GM08714 (cell line): ENCODE data around the gene NRG3.

Experiments used
- H3K4me3 ChIP-seq: fragments of 200-500 bp; sonication (Bioruptor generic); 2 replicates; pipeline ENCODE4 v1.5.1; 2014; ENCODE audit warnings: mild to moderate bottlenecking, low read length, inconsistent platforms
- ZNF274 ChIP-seq: IDR thresholded peaks from 2 replicates; pipeline ENCODE4 v1.6.1; 2012; ENCODE audit warnings: mild to moderate bottlenecking, low read depth, low read length

NRG3 gene

DNA sequence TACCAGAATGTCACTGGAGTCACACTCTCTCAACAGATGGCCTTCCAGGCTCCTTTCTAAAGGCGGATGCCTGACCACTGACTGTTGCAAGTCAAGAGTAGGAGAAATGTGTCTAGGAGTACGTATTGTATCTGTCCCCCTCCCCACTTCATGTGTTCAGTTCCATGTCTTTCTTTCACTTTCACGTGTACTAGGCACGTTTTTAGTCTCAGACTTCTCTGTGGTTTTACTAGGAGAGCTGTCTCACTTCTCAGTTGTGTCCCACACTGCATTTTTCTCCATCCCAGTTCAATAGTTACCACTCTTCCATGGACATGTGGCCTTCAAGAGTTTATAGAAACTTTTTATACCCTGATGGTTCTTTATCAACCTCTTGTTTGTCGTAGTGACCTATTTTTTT lies 893.0 kb downstream of the NRG3 start:
- H3K4me3 ChIP-seq, result no peak overlapping the region
- no peak for TF ChIP-seq ZNF274

DNA sequence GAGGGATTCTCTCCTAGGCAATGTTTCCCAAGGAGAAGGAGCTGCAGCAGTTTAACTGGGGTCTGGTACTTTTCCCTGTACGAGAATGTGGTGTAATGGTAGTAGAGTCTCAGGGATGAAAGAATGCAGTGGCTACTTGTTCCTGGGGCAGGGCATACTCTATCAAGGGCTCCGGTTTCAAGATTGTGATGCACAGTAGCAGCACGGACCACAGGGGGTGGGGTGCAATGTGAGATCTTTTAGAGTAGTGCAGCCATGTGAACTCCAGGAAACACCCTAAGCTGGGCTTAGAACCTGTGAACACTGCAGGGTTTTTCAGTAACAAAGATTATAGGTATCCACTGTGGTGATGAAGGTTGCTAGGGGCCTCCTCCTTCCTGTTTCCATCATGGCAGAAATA lies 903.9 kb downstream of the NRG3 start:
- no peak overlapping the region for H3K4me3 ChIP-seq
- TF ChIP-seq ZNF274, result no peak

DNA sequence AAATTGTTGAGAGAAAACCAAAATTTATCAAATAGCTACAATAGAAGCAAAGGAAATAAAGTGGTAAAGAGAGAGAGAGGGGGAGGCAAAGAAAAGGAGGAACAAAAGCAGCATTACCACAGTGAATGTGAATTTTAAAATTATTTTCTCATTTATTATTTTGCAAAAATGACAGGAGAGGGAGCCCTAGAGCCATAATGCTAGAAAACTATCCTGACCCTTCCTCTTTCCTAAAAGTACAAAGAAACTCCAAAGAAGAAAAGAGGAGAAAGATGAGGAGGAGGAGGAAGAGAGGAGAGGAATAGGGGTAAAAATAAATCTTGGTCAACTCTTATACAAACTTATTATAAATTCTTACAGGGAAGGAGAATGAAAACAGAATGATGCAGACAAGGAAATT lies 921.5 kb downstream of the NRG3 start:
- no peak for TF ChIP-seq ZNF274
- no peak overlapping the region for H3K4me3 ChIP-seq

DNA sequence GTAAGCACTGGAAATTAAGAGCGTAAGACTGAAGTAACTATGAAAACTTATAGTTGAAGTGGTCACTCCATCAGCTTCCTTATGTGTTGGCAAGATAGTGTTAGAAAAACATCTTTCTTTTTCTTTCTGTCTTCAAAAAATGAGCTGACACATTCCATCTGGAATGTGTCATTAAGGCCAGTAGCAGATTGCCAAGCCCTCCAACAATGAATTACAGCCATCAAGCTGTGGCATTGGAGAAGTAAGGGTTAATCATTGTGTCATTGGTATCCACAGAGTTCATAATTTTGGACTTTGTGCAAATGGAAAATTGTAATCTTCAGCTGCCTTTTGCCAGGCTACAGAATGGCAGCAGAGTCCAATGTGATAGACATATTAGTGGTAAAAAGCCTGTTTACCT lies 926.3 kb downstream of the NRG3 start:
- no peak for TF ChIP-seq ZNF274
- no peak overlapping the region for H3K4me3 ChIP-seq

DNA sequence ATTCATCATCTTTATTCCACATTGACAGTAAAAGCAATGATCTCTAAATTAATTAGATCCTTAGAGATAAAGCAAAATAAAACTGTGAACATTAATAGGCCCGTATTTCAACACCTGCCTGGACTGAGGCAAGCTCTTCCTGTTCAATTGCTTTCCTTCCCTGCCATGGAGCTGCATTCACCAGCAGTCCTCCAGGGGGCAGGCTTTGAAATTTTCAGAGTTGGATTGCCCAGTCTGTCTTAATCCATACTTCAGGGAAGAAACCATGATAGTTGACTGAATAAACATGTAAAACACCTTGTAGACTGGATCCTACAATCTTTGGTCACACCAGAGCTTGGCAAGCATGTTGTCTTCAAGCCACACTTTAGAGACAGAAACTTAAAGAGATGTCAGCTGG lies 936.6 kb downstream of the NRG3 start:
- no peak for TF ChIP-seq ZNF274
- no peak overlapping the region for H3K4me3 ChIP-seq

DNA sequence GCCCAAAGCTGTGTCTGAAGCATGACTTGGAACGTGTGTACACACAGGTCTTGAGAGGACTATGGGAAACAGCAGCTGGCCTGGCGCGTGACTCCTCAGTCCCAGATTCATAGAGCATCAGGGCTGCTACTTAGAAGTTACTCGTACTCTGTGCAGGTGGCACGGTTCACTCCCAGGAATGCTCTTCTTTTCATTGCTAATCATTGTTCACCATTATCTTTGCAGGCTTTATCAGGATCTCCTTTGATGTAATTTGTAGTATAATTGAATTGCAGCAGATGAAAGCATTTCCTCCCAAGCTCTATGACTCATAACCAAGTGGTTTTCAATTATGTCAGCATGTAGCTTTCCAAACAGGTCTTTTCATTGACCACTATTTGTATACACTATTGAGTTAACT lies 938.9 kb downstream of the NRG3 start:
- H3K4me3 ChIP-seq, result no peak overlapping the region
- no peak for TF ChIP-seq ZNF274

DNA sequence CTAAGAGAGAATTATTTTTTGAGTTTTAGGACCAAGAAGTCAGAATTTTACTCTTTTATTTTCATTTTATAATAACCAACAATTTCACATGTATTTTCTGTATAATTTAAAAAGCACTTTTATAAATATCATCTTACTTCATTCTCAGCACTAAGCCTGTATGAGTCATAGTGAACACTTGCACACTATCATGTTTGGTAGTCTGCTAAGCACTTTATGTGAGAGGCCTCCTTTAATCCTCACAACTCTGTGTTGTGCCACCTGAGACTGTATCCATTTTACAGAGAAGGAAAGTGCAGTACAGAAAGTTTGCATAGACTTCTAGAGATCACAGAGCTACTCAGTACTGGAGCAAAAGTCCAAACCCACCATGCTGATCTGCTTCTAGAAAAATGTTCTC lies 939.6 kb downstream of the NRG3 start:
- no peak for TF ChIP-seq ZNF274

DNA sequence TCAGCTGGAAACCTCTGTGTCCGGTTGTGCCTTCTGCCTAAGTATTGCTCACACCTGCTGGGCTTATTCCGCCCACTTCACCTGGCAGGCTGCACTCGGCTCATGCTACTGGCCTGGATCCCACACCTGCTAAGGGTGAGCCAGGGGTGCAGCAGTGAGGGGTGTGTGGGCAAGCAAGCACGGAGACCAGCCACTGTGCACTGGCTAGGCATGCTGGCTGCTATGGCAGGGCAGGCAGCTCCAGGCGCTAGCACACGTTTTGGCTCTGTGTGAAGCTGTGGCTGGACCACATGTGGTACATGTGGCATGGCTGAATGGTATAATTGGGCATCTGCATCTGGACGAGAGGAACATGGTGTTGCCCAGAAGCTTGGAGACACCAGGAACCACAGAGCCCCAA lies 940.7 kb downstream of the NRG3 start:
- no peak overlapping the region for H3K4me3 ChIP-seq
- TF ChIP-seq ZNF274, result no peak

More for the DNA sequence above, 939.6 kb downstream of the NRG3 start:
- no peak overlapping the region for H3K4me3 ChIP-seq

DNA sequence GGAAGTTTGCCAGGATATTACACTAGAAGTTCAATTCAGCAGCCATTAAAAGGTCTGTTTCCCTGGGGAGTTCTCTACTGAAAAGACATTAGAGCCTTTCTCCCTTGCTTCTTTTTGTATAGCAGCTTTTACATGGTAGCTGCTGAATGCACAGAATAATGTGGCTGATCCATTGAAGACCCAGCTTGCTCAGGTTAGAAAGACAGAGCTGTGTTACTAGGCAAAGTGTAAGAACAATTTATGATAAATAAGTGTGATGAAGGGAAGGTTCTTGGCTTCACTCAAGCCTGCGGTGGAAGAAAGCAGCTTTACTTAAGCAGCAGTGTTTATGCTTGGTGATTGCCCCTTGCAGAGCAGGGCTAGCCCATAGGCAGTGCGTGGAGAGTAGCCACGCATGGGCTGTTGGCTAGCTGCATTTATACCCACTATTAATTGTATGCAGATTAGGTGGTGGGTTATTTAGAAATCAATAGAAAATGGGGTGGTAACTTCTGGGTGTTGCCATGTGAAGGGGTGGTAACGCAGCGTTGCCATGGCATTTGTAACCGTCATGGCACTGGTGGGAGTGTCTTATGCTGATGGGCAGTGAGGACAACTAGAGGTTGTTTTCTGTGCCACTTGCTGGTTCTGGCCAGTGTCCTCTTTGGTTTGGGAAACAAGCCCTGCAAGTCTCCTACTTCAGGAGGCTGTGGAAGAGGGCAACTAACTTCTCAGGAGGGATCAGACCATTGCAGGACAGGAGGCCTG lies 942.9 kb downstream of the NRG3 start:
- no peak for TF ChIP-seq ZNF274

DNA sequence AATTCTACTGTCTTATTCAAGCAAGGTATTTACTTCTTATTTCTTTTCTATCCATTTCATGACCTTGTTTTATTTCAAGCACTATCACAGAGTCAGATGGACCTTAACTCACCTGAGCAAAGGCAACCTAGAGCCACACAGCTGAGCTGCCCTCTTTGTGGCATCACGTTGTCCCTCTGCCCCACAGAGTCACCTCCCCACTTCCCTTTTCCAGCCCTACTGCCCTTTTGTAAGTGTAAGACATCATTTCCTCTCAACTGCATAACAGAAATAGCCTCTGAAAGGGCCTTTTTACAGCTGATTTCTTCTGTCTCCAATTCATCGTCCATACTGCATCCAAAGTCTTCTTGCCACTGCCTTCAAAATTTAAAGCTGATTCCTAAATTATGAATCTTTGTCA lies 946.0 kb downstream of the NRG3 start:
- H3K4me3 ChIP-seq, result no peak overlapping the region
- no peak for TF ChIP-seq ZNF274

More for the DNA sequence above, 942.9 kb downstream of the NRG3 start:
- no peak overlapping the region for H3K4me3 ChIP-seq

DNA sequence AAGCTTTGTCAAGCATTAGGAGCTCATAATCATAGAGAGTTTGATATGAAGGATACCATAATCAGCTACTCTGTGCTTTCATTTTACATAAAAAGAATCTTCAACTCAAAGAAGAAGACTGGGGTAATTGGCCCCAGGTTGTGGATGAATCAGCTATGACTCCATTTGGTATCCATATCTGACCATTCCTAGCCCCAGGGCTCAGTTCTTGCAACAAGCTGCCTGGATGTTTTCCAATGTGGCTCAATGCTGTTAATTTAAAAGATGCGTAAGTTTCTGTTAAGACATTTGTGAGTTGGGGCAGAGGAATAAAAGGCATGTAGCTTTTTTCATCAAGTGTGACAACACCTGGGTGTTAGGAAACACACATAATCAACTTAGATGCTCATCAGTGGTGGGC lies 951.1 kb downstream of the NRG3 start:
- no peak for TF ChIP-seq ZNF274
- H3K4me3 ChIP-seq, result no peak overlapping the region

DNA sequence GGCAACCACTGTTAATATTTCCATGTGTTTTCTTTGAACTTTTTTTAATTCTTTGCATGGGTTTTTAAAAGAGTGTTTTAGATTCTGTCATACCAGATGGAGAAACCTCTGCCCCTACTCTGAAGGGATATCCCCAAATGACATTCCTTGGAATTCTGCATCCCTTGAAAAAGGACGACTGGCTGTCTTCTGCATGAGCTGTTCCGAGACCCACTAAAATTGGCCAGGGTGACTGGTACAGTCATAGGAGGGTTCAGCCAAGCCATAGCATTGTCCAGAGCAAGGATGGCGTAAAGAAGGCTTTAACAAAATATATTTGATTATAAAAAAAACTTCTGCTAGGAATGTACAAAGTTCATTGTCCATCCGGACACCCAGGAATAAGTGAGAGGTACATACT lies 952.9 kb downstream of the NRG3 start:
- H3K4me3 ChIP-seq, result no peak overlapping the region
- no peak for TF ChIP-seq ZNF274

DNA sequence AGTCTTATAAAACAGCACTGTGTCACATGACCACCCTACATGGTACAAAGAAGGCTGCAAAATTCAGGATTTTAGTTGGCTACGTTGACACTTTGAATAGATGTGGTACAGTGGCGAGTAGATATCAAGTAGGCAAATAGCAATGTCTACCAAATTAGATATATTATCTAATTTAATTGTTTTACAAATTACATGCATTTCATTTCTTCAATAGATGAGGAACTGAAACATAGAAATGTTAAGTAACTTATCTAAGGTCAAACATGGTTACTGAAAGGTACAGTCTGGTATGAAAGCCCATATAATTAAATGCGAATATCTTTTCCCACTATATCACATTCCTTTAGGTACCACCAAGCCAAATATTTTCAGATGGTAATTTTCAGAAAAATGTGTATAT lies 972.2 kb downstream of the NRG3 start:
- no peak overlapping the region for H3K4me3 ChIP-seq
- no peak for TF ChIP-seq ZNF274

DNA sequence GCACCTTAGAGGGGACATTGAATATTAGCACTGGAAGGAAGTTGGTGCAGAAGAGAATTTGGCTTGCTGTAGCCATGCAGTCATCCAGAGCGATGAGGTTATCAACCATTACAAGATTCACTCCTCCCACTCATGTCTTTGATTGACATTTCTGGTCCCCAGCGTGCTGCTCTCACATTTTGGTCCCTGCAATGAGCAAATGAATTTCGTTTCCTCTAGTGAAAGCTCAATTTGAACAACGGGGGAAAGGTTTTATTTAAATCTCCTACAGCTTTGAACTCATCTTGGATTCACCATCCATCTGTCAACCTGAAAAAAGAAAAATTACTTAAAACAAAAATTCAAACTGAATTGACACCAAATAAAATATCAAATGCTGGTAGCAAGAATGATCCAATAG lies 975.2 kb downstream of the NRG3 start:
- no peak for TF ChIP-seq ZNF274
- no peak overlapping the region for H3K4me3 ChIP-seq

DNA sequence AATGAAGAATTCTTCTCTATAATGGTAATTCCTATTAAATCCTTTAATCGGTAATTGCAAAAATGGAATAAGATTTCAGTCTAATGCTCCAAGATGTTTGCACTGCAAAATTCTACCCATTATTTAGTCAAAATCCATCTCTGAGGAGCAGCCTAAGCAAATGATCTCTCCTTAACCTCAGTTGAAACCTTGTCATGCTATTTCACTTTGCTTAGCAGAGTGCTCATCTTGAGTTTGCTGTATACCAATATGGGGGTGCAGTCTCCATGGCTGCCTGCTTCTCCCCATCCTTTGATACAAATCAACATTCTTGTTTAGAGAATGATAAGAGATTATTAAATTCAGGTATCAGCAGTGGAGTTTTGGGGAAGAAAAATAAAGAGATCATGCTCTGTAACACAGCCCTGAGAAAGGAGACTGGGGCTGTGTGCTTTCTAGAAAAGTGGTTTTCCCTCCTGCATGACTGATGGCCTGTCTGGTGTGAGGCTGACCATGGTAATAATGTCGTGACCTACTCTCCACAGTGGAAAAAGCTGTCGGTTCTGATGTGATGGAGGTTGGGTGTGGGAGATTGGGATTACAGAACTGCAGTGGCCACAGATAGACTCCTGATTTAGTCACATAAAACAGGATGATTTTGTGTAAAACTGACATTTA lies 982.1 kb downstream of the NRG3 start:
- no peak for TF ChIP-seq ZNF274
- no peak overlapping the region for H3K4me3 ChIP-seq
